GM18909 (cell line): ENCODE measurements around the gene SLC25A40.

Experiments used
- ATAC-seq: cut with Tn5 transposase; IDR thresholded peaks from one replicate; pipeline ENCODE4 v1.9.1; 2021; ENCODE audit warnings: mild to moderate bottlenecking; ENCODE audit not compliant: unreplicated experiment, poor library complexity

The SLC25A40 gene

GRCh38 chr7:87797395-87797794 is 78.8 kb downstream of the SLC25A40 start:
- ATAC-seq = no peak

DNA sequence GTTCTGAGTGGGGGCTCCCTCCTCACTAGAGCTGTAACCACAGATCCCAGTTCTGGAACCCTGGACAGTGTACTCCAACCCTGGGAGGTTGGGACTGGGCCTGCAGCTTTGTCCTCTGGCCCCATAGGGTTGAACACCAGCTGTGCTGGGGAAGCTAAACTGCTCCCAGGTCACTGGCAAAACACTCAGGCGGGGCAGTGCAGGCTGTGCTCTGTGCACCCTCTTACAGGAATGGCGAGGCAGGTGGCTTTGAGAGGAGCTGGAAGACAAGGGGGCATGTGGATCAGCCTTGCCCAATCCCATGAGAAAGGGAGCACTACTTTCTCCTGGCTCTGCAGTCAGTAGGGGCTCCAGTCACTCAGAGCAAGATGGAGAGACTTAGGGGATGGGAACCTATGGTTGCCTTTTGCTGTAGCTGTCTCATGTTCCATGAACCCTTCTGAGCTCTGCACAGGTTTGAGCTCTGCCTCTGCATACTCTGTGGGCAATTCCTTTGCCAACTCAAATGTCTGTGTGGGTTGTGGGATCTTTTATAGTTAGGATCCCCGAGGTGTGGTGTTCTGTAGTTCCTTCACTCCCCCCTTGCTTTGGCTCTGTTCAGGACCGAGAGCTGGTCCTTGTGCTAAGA is 90.7 kb downstream of the SLC25A40 start:
- no peak for ATAC-seq

DNA sequence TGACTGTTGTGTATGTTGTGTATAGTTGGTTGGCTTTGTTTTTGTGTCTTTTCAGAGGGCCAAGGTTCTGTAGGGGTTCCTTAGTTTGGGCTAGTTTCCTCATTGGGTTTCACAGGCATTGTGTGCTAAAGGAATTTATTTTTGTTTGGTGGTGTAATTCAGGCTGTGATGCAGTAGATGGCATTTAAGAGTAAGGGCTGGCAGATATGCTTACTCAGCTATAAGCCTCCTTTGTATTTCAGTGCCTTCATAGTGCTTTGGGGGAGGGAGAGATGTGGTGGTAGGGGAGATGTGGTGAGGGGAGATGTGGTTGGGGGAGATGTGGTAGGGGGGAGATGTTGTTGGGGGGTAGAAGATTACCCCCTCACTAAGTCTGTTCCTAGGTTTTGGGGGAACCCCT is 91.7 kb downstream of the SLC25A40 start:
- no peak for ATAC-seq
